Measurements from ENCODE around the gene SLC8A1.

The SLC8A1 gene

GRCh38 chr2:40261042-40261441, 190.8 kb downstream of the SLC8A1 start:
- no peak for DNase-seq

DNA sequence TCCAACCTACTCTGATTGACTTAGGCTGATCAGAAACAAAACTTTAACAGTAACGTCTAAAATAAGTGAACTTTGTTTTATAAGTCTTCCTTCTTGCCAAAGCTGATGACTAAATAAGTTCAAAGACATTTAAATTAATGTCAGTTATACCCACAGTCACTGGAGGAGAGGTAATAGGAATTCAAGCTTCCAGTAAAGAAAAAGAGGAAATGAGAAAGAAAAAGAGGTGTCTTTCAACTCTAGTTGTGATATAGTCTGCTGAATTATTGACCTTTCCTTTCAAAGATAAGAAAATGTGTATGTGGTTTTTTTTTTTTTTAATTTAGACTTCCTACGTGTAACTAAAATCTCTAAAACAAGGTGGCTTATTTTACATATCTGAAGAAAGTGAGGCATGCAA, 191.5 kb downstream of the SLC8A1 start:
- DNase-seq, result no peak

DNA sequence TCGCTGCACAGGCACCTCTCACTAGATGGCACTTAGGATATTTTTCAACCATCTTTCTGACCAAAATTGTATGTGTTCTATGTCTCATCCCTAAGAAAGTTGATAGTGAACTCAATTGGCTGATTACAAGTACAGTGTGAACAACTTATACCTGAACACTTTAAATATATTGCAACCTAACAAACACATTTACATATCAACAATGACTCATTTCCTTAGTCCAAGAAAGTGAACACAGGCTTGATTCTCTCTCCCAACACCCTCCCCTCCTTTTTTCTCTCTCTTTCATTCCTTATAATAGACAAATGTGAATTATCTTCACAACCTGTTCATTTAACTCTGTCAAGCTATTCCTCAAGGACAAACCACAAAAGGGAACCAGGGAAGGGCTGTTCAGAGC, 192.0 kb downstream of the SLC8A1 start:
- no peak for DNase-seq

- no peak for DNase-seq
Observed at GRCh38 chr2:40258135-40258457, 193.8 kb downstream of the SLC8A1 start.

DNA sequence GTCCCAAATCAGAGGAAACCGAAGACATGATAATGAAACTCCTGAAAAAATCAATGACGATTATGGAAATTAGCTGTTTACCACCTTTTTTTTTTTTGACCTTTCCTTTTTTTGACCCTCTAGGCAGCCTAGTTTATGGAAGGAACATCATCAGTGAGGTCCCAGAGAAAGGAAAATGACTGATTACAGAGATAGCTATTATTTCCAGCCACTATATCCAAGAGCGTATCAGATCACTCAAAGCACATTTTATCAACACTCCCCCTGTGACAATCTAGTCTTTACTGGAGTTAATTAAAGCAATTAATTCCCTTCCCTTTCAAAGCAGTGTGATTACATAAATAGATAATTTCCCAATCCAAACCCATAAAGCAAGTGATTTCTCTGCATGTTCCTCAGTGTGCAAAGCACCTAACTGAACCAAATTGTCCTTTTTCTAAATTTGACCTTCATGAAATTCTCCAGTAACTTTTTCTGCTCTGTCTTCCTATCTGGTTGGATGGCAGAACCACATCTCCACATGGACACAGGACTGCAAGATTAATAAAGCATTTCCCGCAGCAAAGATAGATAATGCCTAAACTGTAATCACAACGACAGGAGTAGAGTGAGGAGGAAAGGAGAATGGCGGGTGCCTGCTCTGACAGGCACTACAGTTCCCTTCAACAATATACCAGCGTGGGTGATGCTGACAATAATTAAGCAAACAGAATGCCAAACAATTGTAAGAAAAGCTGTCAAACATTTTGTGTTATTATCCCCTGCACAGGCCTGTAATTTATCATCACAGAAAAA, 194.4 kb downstream of the SLC8A1 start:
- DNase-seq, result no peak

DNA sequence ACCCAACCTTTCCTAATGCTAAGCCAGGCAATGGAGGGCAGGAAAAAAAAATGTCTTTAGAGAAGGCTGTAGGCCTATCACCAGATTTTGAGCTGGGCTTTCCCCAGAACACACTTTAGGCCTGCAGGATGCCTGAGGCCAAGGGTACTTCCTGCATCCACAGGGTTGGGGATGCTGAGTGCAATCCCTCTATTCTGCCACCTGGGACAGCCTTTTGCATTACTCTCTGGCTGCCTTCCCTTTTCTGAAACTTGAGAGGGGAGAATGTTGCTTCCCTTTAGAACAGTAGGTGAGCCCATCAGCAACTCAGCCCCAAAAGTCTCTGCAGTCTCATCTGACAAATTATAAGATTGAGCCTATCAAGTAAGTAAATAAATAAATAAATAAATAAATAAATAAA, 195.2 kb downstream of the SLC8A1 start:
- DNase-seq, result no peak

- DNase-seq, result no peak
Observed at GRCh38 chr2:40256008-40256407, 195.9 kb downstream of the SLC8A1 start.

GRCh38 chr2:40255103-40255502, 196.8 kb downstream of the SLC8A1 start:
- no peak for DNase-seq

DNA sequence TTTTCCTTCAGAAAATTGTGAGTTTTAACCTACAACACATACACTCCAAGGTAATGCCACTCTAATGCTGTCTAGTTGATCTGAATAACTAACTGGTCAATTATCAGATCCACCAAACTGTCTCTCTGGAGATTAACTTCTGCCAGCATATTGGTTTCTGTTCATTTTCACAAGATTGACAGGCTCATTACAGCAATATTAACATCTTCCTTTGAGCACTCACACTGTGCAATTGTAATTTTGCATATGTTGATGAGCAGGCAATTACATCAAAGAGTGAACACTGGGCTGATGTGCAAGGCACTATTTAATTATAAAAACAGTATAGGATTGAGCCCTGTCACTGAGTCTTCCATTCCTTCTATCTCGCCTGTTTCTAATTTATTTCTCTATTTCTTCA, 197.3 kb downstream of the SLC8A1 start:
- DNase-seq, result no peak

DNA sequence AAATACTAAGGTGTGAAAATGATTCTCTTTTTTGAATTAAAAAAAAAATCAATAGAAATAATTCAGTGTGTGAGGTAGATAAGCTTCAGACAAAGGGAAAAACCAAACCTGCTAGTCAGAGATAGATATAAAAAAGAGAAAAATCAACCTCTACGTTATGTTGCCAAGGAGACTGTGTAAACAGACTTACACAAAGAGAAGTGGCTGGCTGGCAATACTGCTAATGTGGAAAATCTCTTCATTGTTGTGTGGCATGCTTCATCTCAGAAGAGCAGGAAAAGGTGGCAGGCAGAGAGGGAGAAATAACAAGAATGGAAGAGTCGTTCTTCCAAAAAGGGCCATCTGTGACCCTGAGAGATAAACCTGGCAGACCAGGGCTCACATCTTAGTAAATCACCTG, 200.8 kb downstream of the SLC8A1 start:
- no peak for DNase-seq

- DNase-seq, result no peak
Observed at GRCh38 chr2:40249577-40249976, 202.3 kb downstream of the SLC8A1 start.

DNA sequence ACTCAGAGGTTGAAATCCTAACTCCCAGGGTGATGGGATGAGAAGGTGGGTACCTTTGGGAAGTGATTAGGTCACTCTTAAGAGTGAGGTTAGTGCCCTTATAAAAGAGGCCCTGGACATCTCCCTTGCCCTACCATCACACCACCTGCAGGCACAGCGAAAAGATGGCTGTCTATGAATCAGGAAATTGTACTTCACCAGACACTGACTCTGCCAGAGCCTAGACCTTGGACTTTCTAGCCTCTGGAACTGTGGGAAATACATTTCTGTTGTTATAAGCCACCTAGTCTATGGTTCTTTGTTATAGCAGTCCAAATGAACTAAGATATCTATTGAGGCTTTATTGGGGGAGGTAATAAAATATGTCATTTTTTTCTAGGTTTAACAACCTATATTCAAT, 203.6 kb downstream of the SLC8A1 start:
- no peak for DNase-seq

DNA sequence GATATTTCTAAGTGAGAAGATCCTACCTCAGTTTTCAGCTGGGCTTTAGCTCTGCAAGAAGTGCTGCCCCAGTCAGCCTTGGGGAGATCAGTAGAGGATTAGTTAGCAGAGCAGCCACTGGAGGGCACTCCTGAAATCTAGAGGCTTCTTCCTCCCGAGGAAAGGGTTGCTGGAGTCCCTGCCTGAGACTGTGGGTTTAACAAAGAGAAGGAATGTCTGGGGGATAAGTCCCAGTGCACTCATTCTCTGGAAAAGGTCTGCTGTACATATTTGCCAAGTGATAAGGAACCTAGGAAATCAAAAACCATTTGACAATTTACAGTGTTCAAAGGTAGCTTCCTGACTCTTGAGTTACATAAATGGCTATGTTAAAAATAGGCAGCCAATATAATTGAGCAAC, 207.2 kb downstream of the SLC8A1 start:
- DNase-seq, result peak in 1 of 2 donors; percentile 8

DNA sequence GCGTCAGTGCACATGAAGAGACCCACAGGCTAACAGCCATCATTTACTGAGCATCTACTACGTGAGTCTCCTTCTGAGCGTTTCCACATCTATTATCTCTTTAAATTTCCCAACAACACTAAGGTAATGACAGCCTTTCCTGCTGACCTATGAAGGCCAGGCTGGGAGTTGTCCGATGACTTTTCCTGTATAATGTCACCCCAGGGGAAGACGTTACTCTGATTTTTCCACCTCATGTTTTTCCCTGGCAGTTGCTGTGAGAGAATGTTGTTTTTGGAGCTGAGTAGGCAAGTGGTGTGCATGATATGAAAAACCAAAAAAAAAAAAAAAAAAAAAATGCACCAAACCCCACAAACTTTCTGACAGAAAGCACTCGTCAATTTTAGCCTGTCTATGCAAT, 207.6 kb downstream of the SLC8A1 start:
- no peak for DNase-seq

- no peak for DNase-seq
Observed at GRCh38 chr2:40243581-40244187, 208.2 kb downstream of the SLC8A1 start.

- no peak for DNase-seq
Observed at GRCh38 chr2:40242315-40242714, 209.6 kb downstream of the SLC8A1 start.

DNA sequence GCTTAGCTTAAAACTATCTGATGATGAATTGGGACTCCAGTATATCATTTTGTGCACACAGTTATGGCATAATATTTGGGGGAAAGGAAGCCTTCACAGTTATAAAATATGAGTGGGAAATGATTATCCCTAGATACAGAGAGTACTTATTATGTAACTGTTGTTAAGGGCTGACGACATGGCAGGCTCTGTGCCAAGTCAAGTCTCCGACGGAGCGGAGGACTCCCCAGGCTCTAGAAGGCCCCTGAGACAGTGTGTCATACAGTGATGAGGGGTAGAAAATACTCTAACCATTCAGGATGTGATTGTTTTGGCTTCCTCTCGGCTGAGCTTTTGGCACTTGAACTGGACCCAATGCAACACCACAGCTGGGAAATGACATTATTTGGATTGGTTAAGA, 211.8 kb downstream of the SLC8A1 start:
- DNase-seq, result no peak

GRCh38 chr2:40230707-40231432, 221.0 kb downstream of the SLC8A1 start:
- DNase-seq, result no peak

DNA sequence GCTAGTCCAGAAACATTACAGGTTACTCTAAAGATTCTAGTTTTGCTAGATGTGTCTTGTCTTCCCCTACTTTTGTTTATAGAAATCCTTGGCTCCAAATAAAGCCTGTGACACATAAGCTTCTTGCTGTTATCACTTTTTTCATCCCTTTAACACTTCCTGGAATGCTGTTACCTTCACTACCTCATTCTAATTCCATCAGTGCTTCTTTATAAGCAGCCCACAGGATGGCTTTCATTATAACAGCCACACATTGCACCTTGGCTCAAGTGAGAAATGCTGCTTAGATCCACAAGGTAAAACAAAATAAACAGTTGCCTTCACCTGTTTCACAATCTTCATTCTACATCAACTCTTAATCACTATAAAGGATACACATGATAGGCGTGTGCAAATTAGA, 221.7 kb downstream of the SLC8A1 start:
- no peak for DNase-seq

DNA sequence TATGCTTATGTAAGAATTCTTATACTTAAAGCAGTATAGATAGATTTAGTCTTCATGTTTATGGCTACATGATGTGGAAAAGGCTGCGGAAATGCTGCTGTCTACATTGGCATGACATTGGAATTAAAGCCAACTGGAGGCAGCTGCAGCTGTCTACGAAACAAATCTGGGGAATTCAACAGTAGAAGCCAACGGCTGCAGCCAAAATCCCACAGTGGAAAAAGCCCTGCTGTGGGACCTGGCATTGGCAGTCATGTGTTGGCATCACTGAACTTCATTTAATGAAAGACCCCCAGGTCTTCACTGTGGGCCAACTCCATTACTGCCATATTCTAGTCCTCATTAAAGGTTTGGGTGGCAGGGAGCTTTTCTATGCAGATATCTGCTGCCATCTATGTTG, 223.6 kb downstream of the SLC8A1 start:
- DNase-seq, result no peak

DNA sequence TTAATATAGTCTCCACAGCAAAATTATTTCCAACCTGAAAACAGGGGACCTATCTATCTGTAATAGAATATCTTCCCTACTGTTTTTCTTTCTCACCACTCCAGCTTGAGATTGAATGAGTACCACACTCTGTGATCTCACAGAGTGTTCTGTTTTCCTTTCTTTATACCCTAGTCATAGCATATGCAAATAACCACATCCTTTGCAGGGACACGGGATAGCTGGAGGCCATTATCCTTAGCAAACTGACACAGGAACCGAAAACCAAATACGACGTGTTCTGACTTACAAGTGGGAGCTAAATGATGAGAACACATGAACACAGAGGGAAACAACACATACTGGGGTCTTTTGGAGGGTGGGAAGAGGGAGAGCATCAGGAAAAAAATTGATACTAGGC, 224.7 kb downstream of the SLC8A1 start:
- DNase-seq, result no peak

GRCh38 chr2:40226637-40227036, 225.3 kb downstream of the SLC8A1 start:
- no peak for DNase-seq

- DNase-seq, result no peak
Observed at GRCh38 chr2:40225670-40226210, 226.2 kb downstream of the SLC8A1 start.

DNA sequence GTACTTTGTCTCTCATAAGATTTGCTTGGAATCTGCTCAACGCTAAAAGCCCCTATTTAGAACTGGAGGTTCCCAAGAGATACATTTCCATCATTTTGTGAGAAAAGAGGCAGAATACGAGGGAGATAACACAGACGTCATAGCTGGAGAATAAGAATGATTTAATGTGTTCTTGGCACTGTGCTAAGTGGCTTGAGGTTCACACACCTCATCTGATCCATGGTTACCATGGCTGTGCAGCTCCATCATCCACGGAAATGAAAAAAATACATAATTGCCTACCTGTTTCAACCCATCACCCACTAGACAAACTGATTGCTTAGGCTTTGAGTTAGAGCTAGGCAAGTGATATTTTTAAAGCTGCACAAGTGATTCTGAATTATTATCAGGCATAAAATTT, 227.6 kb downstream of the SLC8A1 start:
- no peak for DNase-seq

Measured in stimulated activated CD4-positive, alpha-beta T cell treated with anti-CD3 and anti-CD28 coated beads, Interleukin-2, amount 100 ng/mL, for 24 hours (primary cell).